ENCODE results near the gene VPS8. TPM values are rescaled to one million over a fixed set of nuclear protein-coding genes. Genes with fewer than 3 reads are reported as not detected.

VPS8 gene
- total RNA-seq, 3 donors from 2014 or later (not counting 1 experiment from before 2014, with no cell fraction given), result 89.3 to 127 (median 115) TPM

DNA sequence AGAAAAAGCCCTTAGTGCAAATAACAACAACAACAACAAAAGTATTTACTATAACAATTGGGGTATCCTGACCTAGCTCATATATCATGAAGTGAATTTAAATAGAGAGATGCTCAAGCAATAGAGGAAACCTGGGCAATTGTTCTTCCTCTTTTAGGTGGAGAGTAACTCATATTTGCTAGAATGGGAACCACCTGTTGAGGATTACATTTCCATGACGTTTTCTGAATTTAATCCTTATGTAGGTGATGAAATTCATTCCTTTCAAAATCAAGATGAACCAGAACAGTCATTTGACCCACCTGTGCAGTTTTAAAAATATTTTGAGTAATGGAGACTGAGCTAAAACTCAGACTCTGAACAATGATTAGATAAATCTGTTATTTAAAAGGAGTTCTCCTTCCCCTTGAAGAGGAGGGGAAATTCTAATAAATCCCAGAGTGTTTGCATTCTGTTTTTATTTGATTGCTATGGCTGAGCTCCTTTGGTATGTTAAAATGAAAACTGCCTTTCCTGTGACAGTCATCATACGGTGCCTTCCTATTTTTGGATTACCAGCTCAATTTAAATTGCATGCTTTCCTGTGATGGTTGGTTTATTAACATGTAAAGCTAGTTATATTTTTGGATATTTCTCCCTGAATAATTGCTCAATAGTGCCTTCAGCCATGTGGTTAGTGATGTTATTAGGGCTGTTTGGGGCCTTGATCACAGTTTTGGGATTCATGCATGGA, 24.3 kb downstream of the VPS8 start:
- H3K4me1 ChIP-seq (ENCODE audit: control insufficient read depth, insufficient read depth, low read length), result no peaks in the 10 kb centered on the region
- Mint-ChIP-seq H3K27ac (no peak overlapping the region), H3K36me3 (peaks cover 8% of the 10 kb centered on the region), H3K9me3 (no peaks in the 10 kb centered on the region), H3K4me3 (no peak overlapping the region), H3K4me1 (peaks cover 9 to 16% of the 10 kb centered on the region in 2 donors), H3K27me3 (ENCODE audit: low read depth in 2 of 2) (no peaks in the 10 kb centered on the region)
- peaks cover 48% of the 10 kb centered on the region for H3K36me3 ChIP-seq (ENCODE audit: control insufficient read depth, insufficient read depth, low read length)
- TF ChIP-seq, protein P1, sequence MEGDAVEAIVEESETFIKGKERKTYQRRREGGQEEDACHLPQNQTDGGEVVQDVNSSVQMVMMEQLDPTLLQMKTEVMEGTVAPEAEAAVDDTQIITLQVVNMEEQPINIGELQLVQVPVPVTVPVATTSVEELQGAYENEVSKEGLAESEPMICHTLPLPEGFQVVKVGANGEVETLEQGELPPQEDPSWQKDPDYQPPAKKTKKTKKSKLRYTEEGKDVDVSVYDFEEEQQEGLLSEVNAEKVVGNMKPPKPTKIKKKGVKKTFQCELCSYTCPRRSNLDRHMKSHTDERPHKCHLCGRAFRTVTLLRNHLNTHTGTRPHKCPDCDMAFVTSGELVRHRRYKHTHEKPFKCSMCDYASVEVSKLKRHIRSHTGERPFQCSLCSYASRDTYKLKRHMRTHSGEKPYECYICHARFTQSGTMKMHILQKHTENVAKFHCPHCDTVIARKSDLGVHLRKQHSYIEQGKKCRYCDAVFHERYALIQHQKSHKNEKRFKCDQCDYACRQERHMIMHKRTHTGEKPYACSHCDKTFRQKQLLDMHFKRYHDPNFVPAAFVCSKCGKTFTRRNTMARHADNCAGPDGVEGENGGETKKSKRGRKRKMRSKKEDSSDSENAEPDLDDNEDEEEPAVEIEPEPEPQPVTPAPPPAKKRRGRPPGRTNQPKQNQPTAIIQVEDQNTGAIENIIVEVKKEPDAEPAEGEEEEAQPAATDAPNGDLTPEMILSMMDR (IDR thresholded peaks at IDR 0.05), result no peak
- no peak overlapping the region for H3K27ac ChIP-seq (ENCODE audit: low read length)
- ATAC-seq, result no peak
- no peak overlapping the region for H3K4me3 ChIP-seq (ENCODE audit: low read length)
- no peaks in the 10 kb centered on the region for H3K9me3 ChIP-seq (ENCODE audit: control insufficient read depth, insufficient read depth, low read length)
- intact Hi-C loops (cut with micrococcal nuclease), result no loop called here
- no peaks in the 10 kb centered on the region for H3K27me3 ChIP-seq (ENCODE audit: control insufficient read depth, insufficient read depth, low read length)
- 71% methylated on average over 1 of the region's 2 CpGs for WGBS (ENCODE audit: insufficient coverage)
- no peak for DNase-seq

DNA sequence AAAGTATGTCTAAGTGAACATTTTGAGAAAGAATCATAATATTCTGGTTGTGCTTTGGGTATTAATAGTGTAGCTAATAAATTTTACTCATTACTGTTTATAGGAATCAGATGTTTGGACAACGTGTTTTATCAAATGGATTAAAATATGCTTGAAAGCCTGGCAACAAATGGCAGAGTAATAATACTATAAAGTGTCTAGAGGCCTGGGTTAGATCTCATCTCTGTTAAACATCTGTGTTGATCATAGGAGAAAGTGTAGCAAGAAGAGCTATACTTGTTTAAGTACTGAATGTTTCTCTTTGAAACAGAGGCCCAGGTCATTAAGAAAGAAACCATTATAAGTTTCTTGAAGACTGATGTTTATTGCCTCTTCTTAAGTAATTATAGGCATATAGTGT, 30.5 kb downstream of the VPS8 start:
- intact Hi-C loops (cut with micrococcal nuclease), result no loop called here
- H3K4me1 Mint-ChIP-seq, result no peaks in the 10 kb centered on the region
- H3K4me1 ChIP-seq (ENCODE audit: control insufficient read depth, insufficient read depth, low read length), result no peaks in the 10 kb centered on the region
- TF ChIP-seq, protein P1 (IDR thresholded peaks at IDR 0.05), result no peak
- H3K4me3 ChIP-seq (ENCODE audit: low read length), result no peak overlapping the region
- no peak overlapping the region for H3K4me3 Mint-ChIP-seq
- ATAC-seq, result no peak
- H3K27ac Mint-ChIP-seq, result no peak overlapping the region
- 90% methylated on average over 1 of the region's 1 CpG for WGBS (ENCODE audit: insufficient coverage)
- H3K27me3 ChIP-seq (ENCODE audit: control insufficient read depth, insufficient read depth, low read length), result no peaks in the 10 kb centered on the region
- no peaks in the 10 kb centered on the region for H3K27me3 Mint-ChIP-seq (ENCODE audit: low read depth in 2 of 2)
- peaks cover 11% of the 10 kb centered on the region for H3K36me3 ChIP-seq (ENCODE audit: control insufficient read depth, insufficient read depth, low read length)
- no peaks in the 10 kb centered on the region for H3K36me3 Mint-ChIP-seq
- no peak overlapping the region for H3K27ac ChIP-seq (ENCODE audit: low read length)
- H3K9me3 Mint-ChIP-seq, result no peaks in the 10 kb centered on the region
- no peak for DNase-seq
- H3K9me3 ChIP-seq (ENCODE audit: control insufficient read depth, insufficient read depth, low read length), result no peaks in the 10 kb centered on the region

DNA sequence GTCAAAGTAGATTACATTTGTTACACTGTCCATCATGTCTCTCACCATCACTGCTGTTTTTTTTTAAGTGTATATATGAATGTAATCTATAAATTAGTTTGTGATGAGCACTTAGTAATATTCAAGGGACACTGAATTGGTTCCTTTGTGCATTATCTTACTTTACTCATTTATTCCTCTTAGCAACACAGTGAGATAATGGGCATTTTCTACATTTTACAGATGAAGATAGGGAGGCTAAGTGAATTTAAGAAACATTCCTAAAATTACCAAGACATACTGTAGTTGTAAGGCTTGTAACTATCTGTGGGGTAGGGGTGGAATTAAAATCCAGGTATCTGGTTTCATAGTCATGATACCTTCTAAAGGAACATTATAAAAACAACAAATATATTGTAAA, 33.9 kb downstream of the VPS8 start:
- Histone ChIP-seq H3K27ac (ENCODE audit: low read length) (no peak overlapping the region), H3K27me3 (ENCODE audit: control insufficient read depth, insufficient read depth, low read length) (no peaks in the 10 kb centered on the region), H3K4me3 (ENCODE audit: low read length) (no peak overlapping the region), H3K4me1 (ENCODE audit: control insufficient read depth, insufficient read depth, low read length) (no peaks in the 10 kb centered on the region), H3K36me3 (ENCODE audit: control insufficient read depth, insufficient read depth, low read length) (peaks cover 21% of the 10 kb centered on the region), H3K9me3 (ENCODE audit: control insufficient read depth, insufficient read depth, low read length) (no peaks in the 10 kb centered on the region)
- H3K36me3 Mint-ChIP-seq, result peaks cover 13% of the 10 kb centered on the region
- no peaks in the 10 kb centered on the region for H3K27me3 Mint-ChIP-seq (ENCODE audit: low read depth in 2 of 2)
- no peaks in the 10 kb centered on the region for H3K4me1 Mint-ChIP-seq
- DNase-seq (no peak), ATAC-seq (no peak)
- H3K27ac Mint-ChIP-seq, result no peak overlapping the region
- TF ChIP-seq, protein P1 (IDR thresholded peaks at IDR 0.05), result no peak
- no peak overlapping the region for H3K4me3 Mint-ChIP-seq
- H3K9me3 Mint-ChIP-seq, result no peaks in the 10 kb centered on the region
- intact Hi-C loops (cut with micrococcal nuclease), result no loop called here

DNA sequence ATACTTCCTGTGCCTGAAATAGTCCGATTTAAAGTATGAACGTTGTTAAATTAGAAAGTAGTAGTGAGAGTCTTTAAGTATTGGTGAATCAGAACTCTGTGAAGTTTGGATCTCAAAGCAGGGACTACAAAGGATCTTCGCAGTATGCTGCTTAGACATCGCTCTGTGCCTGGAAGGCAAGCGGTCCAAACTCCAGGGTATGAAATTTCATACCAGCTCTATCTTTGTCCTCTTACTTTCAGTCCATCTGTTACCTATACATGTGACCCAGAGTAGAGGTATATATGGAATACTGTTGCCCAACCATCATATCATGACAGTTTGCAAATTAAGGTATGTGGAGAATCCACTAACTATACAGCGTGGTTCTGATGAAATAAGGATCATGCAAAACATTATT, 34.5 kb downstream of the VPS8 start:
- no peak overlapping the region for H3K27ac Mint-ChIP-seq
- Histone ChIP-seq H3K4me3 (ENCODE audit: low read length) (no peak overlapping the region), H3K36me3 (ENCODE audit: control insufficient read depth, insufficient read depth, low read length) (peaks cover 27% of the 10 kb centered on the region), H3K9me3 (ENCODE audit: control insufficient read depth, insufficient read depth, low read length) (no peaks in the 10 kb centered on the region), H3K27ac (ENCODE audit: low read length) (no peak overlapping the region), H3K27me3 (ENCODE audit: control insufficient read depth, insufficient read depth, low read length) (no peaks in the 10 kb centered on the region), H3K4me1 (ENCODE audit: control insufficient read depth, insufficient read depth, low read length) (no peaks in the 10 kb centered on the region)
- no peak for ATAC-seq
- intact Hi-C loops (cut with micrococcal nuclease), result no loop called here
- H3K9me3 Mint-ChIP-seq, result no peaks in the 10 kb centered on the region
- no peak overlapping the region for H3K4me3 Mint-ChIP-seq
- H3K27me3 Mint-ChIP-seq (ENCODE audit: low read depth in 2 of 2), result no peaks in the 10 kb centered on the region
- no peak for DNase-seq
- WGBS (ENCODE audit: insufficient coverage), result 84% methylated on average over 6 of the region's 6 CpGs
- TF ChIP-seq, protein P1 (IDR thresholded peaks at IDR 0.05), result no peak
- H3K36me3 Mint-ChIP-seq, result peaks cover 18% of the 10 kb centered on the region
- no peaks in the 10 kb centered on the region for H3K4me1 Mint-ChIP-seq

All from natural killer cell (primary cell).